ENCODE data around the gene RNF5. TPM values are rescaled to one million over a fixed set of nuclear protein-coding genes. Genes with fewer than 3 reads are reported as not detected.

RNF5 gene
- total RNA-seq, 3 donors from 2014 or later, result 79.0 to 114 (median 85.0) TPM

DNA sequence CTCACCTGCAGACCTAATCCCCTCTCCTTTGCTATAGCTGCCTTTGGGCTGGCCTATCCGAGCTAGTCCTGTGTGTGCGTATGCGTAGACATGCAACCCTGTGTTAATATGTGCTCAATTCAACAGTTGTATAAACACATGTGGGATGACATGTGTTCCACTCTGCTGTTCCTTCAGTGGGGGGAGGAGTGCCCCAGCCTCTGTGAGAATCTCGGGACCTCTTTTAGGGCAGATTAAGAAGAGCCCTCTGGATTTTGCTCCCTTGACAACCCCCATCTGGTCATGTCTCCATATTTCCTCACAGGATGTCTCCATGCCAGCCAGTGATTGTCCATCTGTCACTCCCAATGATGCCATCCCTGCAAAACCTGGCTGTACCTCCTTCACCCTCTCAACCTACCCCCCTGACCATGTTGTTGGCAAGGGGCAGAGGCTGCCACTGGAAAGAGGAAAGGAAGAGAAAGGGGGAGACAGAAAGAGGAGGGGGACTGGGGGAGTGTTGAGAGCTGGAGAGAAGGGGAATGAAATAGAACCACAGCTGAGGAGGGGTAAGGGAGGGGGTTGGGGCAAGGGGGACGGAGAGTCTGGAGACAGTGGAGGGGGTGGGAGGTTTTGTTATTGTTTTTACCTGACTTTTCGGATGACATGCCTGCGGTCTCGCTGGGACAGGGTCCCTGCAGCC, 26.9 kb upstream of the RNF5 start:
- H3K4me1 ChIP-seq (ENCODE audit: low read depth), result peaks cover 25% of the 10 kb centered on the region
- H3K9me3 ChIP-seq, result no peaks in the 10 kb centered on the region
- no peak for DNase-seq
- no peak for TF ChIP-seq CTCF (IDR thresholded peaks at IDR 0.05)
- no peaks in the 10 kb centered on the region for H3K36me3 ChIP-seq (ENCODE audit: low read depth)
- no peak overlapping the region for H3K4me3 ChIP-seq
- intact Hi-C loops (cut with DNase I, micrococcal nuclease), result no loop called here
- ATAC-seq, result no peak

- TF ChIP-seq CTCF (IDR thresholded peaks at IDR 0.05), result no peak
- H3K9me3 ChIP-seq, result no peaks in the 10 kb centered on the region
- H3K4me3 ChIP-seq, result no peak within 1 kb of the TSS
- no peaks in the 10 kb centered on the region for H3K36me3 ChIP-seq (ENCODE audit: low read depth)
- intact Hi-C loops (cut with DNase I, micrococcal nuclease), result no loop called here
- DNase-seq (no peak), ATAC-seq (no peak)
- H3K4me1 ChIP-seq (ENCODE audit: low read depth), result peaks cover 26% of the 10 kb centered on the region
Measured at GRCh38 chr6:32151863-32152768, 26.1 kb upstream of the RNF5 start, which contains the start of gene PRRT1. Gene PRRT1 (minus strand): TSS chr6:32151939. CDS start chr6:32151827, 112 bp downstream.

DNA sequence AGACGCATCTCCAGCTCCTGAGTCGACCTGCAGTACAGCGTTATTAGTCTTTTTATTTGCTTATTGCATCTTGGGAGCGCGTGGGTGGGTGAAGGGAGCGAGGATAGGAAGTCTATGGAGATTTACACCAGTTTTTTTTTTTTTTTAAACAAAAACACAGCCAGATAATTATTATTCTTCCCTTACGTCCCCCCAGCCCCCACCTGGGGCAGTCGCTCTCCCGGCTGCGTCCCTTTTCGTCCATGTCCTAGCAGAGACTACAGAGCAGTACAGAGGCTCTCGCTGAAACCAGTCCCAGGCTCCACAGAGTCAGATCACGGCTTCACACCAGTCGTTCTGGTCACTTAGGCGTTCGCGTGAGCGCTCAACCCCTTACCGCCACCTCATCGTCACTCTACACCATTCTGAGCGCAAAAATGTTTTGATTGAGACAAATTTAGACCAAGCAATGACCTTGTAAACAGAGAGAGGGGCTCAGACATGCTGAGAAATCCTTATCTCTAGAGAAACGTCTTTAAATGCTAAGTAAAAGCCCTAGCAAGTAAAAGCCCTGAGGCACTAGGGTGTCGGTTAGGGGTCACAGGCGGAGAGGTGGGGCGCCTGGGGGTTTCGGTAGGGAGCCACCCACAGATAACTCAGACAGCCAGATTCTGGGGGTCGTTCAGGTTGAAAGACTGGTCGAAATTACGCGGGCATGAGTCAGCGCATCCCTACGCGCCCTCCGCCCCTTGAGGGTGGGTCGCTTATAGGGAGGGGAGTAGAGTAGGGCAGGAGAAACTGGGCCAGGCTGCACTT, 25.2 kb upstream of the RNF5 start:
- Histone ChIP-seq H3K9me3 (no peaks in the 10 kb centered on the region), H3K4me3 (no peak overlapping the region), H3K36me3 (ENCODE audit: low read depth) (no peaks in the 10 kb centered on the region), H3K4me1 (ENCODE audit: low read depth) (peaks cover 26% of the 10 kb centered on the region)
- no peak for TF ChIP-seq CTCF (IDR thresholded peaks at IDR 0.05)
- intact Hi-C loops (cut with DNase I, micrococcal nuclease), result no loop called here
- ATAC-seq, result no peak
- peak; percentile 38 to 61 (median 55) for DNase-seq

- Histone ChIP-seq H3K36me3 (ENCODE audit: low read depth) (no peaks in the 10 kb centered on the region), H3K4me1 (ENCODE audit: low read depth) (peaks cover 26% of the 10 kb centered on the region), H3K9me3 (no peaks in the 10 kb centered on the region), H3K4me3 (peak within 1 kb of the TSS; percentile 42)
- ATAC-seq (peak; percentile 80), DNase-seq (peak; percentile 86 to 89 (median 87))
- intact Hi-C loops (cut with DNase I, micrococcal nuclease), result no loop called here
- no peak for TF ChIP-seq CTCF (IDR thresholded peaks at IDR 0.05)
Measured at GRCh38 chr6:32153564-32154513, 24.4 kb upstream of the RNF5 start, which contains the start of gene PPT2. Gene PPT2 (plus strand): TSS chr6:32154141. CDS start chr6:32154595, 454 bp downstream.
